HepG2 (cell line): Measurements from ENCODE around the gene PARD3. TPM values are rescaled to one million over a fixed set of nuclear protein-coding genes. Genes with fewer than 3 reads are reported as not detected.

Experiments
- ATAC-seq: fragments of 200-7000 bp; cut with Tn5 transposase; 3 replicates; pipeline ENCODE4 v1.9.1; 2020; ENCODE audit warnings: mild to moderate bottlenecking, moderate library complexity
- BruUV-seq: library from RNA; stranded (reverse); fragments of 400-500 nt; replicated peaks from 2 replicates; lab custom pipeline; 2021; lab: Mats Ljungman, UMichigan
- CTCF ChIA-PET: fragments of 300-600 bp; formaldehyde crosslinking; extraction: SDS; loops from one replicate; lab custom pipeline; 2021; ENCODE audit warnings: low total read pairs, inconsistent platforms, low intra/inter-chr PET ratio; lab: Yijun Ruan, JAX
- POLR2A ChIA-PET: fragments of 350-600 bp; sonication (Branson Sonifier 250); formaldehyde crosslinking; loops from one replicate; lab custom pipeline; 2020; ENCODE audit warnings: antibody characterized with exemption, inconsistent platforms; lab: Yijun Ruan, JAX
- DNase-seq: peaks from one replicate; pipeline ENCODE4 v3.0.0-alpha.2; 2015; ENCODE audit warnings: low spot score
- FAIRE-seq: peaks from 3 replicates; lab custom pipeline; 2011; peaks lifted over from hg19 to GRCh38; lab: Jason Lieb, UNC
- H2AFZ ChIP-seq: one replicate; pipeline ENCODE4 v1.6.1; 2011; ENCODE audit warnings: low read length, inconsistent platforms
- H3K27ac ChIP-seq: fragments of 300-600 bp; 3 replicates; pipeline ENCODE4 v1.8.0; 2011; ENCODE audit warnings: mixed run types, mild to moderate bottlenecking, mixed read lengths, low read length, inconsistent platforms; ENCODE audit not compliant: insufficient read depth; ENCODE audit errors: extremely low read length
- H3K27me3 ChIP-seq, 2 experiments: fragments of 200-600 bp in 1 of 2; 2 replicates in 1 of 2; 3 replicates in 1 of 2; pipeline versions ENCODE4 v1.6.0 to v1.8.0; 2011; ENCODE audit warnings: low read length in 2 of 2, mild to moderate bottlenecking in 2 of 2, moderate library complexity in 2 of 2, inconsistent platforms in 1 of 2; ENCODE audit not compliant: insufficient read depth in 2 of 2, control insufficient read depth in 1 of 2
- H3K36me3 ChIP-seq, 2 experiments: fragments of 200-600 bp in 1 of 2; replicated peaks in 1 of 2; 2 replicates in 1 of 2; 3 replicates in 1 of 2; pipeline versions ENCODE4 v1.5.1 to v1.8.0; 2011; ENCODE audit warnings: low read length in 2 of 2, inconsistent platforms in 1 of 2; ENCODE audit not compliant: insufficient read depth in 2 of 2, control insufficient read depth in 1 of 2
- H3K4me1 ChIP-seq: 2 replicates; pipeline ENCODE4 v1.5.1; 2012; ENCODE audit warnings: low read length, inconsistent platforms; ENCODE audit not compliant: insufficient read depth
- H3K4me2 ChIP-seq: 2 replicates; pipeline ENCODE4 v1.6.0; 2011; ENCODE audit warnings: low read depth, low read length, inconsistent platforms
- H3K4me3 ChIP-seq, 3 experiments: fragments of 200-600 bp in 1 of 3; sonication (generic), shearing (Covaris generic) in 1 of 3; replicated peaks in 1 of 3; 2 replicates each; pipeline ENCODE4 v1.5.1; 2011 to 2016; ENCODE audit warnings: low read length in 3 of 3, inconsistent platforms in 2 of 3, low read depth in 2 of 3, mild to moderate bottlenecking in 2 of 3, control low read depth in 1 of 3, mixed read lengths in 1 of 3; ENCODE audit not compliant: insufficient read depth in 1 of 3
- H3K79me2 ChIP-seq: one replicate; pipeline ENCODE4 v1.6.1; 2011; ENCODE audit warnings: low read length, inconsistent platforms; ENCODE audit not compliant: insufficient read depth
- H3K9ac ChIP-seq: 2 replicates; pipeline ENCODE4 v1.6.0; 2011; ENCODE audit warnings: mild to moderate bottlenecking, low read depth, low read length, inconsistent platforms; ENCODE audit not compliant: insufficient read depth
- H3K9me3 ChIP-seq: 2 replicates; pipeline ENCODE4 v1.5.1; 2012; ENCODE audit warnings: mild to moderate bottlenecking, low read length
- H4K20me1 ChIP-seq: 2 replicates; pipeline ENCODE4 v1.6.0; 2011; ENCODE audit warnings: inconsistent platforms, mild to moderate bottlenecking, low read length, moderate library complexity; ENCODE audit not compliant: insufficient read depth
- CENPX ChIP-seq: sonication (generic); formaldehyde crosslinking; IDR thresholded peaks from 2 replicates; pipeline ENCODE4 v1.9.0; 2021; ENCODE audit warnings: mild to moderate bottlenecking, missing genetic modification reagents, moderate library complexity
- FIP1L1 ChIP-seq: fragments of 200-400 bp; formaldehyde crosslinking; IDR thresholded peaks from 2 replicates; pipeline ENCODE4 v1.6.1; 2018; ENCODE audit warnings: low read depth, mild to moderate bottlenecking, low read length, moderate library complexity, borderline replicate concordance; ENCODE audit not compliant: insufficient read depth
- KLF6 ChIP-seq: IDR thresholded peaks from 2 replicates; pipeline ENCODE4 v1.8.0; 2016; ENCODE audit warnings: missing biosample characterization, missing genetic modification reagents
- MIER2 ChIP-seq: IDR thresholded peaks from 2 replicates; pipeline ENCODE4 v1.6.1; 2016; ENCODE audit warnings: missing biosample characterization, missing genetic modification reagents
- NFIC ChIP-seq: IDR thresholded peaks from 2 replicates; pipeline ENCODE4 v1.6.1; 2012; ENCODE audit warnings: mild to moderate bottlenecking, low read length, inconsistent platforms
- PBX2 ChIP-seq: IDR thresholded peaks from 2 replicates; pipeline ENCODE4 v1.6.1; 2016; ENCODE audit warnings: control low read depth
- RBFOX2 ChIP-seq: fragments of 200-400 bp; formaldehyde crosslinking; IDR thresholded peaks from 2 replicates; pipeline ENCODE4 v1.6.1; 2017; ENCODE audit warnings: low read depth, mild to moderate bottlenecking, low read length
- REXO4 ChIP-seq: sonication (generic); formaldehyde crosslinking; IDR thresholded peaks from 2 replicates; pipeline ENCODE4 v1.8.0; 2022; ENCODE audit warnings: missing genetic modification reagents, mild to moderate bottlenecking, borderline replicate concordance
- TCF12 ChIP-seq, 2 experiments: fragments of 450-650 bp in 1 of 2; sonication (generic) in 1 of 2; formaldehyde crosslinking in 1 of 2; IDR thresholded peaks; 2 replicates each; pipeline versions ENCODE4 v1.6.1 to v1.8.0; 2017 to 2022; ENCODE audit warnings: antibody characterized with exemption in 1 of 2, mild to moderate bottlenecking in 1 of 2, missing genetic modification reagents in 1 of 2, moderate library complexity in 1 of 2
- ZBTB20 ChIP-seq: sonication (generic); formaldehyde crosslinking; IDR thresholded peaks from 2 replicates; pipeline ENCODE4 v1.8.1; 2023; ENCODE audit warnings: missing genetic modification reagents, low read depth, mild to moderate bottlenecking, borderline replicate concordance
- ZBTB43 ChIP-seq: sonication (generic); formaldehyde crosslinking; conservative IDR thresholded peaks from 2 replicates; pipeline ENCODE4 v1.4.0; 2020; ENCODE audit warnings: missing genetic modification reagents
- ZFP1 ChIP-seq: IDR thresholded peaks from 2 replicates; pipeline ENCODE4 v1.6.1; 2016
- ZFY ChIP-seq: sonication (generic); formaldehyde crosslinking; IDR thresholded peaks from 2 replicates; pipeline ENCODE4 v1.4.0; 2020; ENCODE audit warnings: missing genetic modification reagents
- ZNF121 ChIP-seq: sonication (generic); formaldehyde crosslinking; IDR thresholded peaks from 2 replicates; pipeline ENCODE4 v1.5.0; 2020; ENCODE audit warnings: mild to moderate bottlenecking, missing genetic modification reagents
- ZNF292 ChIP-seq: sonication (generic); formaldehyde crosslinking; IDR thresholded peaks from 2 replicates; pipeline ENCODE4 v1.8.1; 2022; ENCODE audit warnings: mild to moderate bottlenecking, low read depth, missing genetic modification reagents, borderline replicate concordance
- ZNF296 ChIP-seq: sonication (generic); formaldehyde crosslinking; conservative IDR thresholded peaks from 2 replicates; pipeline ENCODE4 v1.5.0; 2020; ENCODE audit warnings: mild to moderate bottlenecking, missing genetic modification reagents
- ZNF451 ChIP-seq: sonication (generic); formaldehyde crosslinking; IDR thresholded peaks from 2 replicates; pipeline ENCODE4 v1.5.0; 2020; ENCODE audit warnings: mild to moderate bottlenecking, missing genetic modification reagents
- ZSCAN20 ChIP-seq: sonication (generic); formaldehyde crosslinking; IDR thresholded peaks from 2 replicates; pipeline ENCODE4 v1.4.0; 2020; ENCODE audit warnings: missing genetic modification reagents, mild to moderate bottlenecking, borderline replicate concordance
- WGBS: methylation state at CpG from one replicate; pipeline ENCODE4 v1.1.6; 2017; ENCODE audit warnings: low lambda C conversion rate; 5-methylcytosine and 5-hydroxymethylcytosine counted together
- in situ Hi-C: cut with HindIII; loops from 2 replicates; pipeline ENCODE4 v1.10.0; 2017; ENCODE audit warnings: low pct_unique_long_range_greater_than_20kb; ENCODE audit not compliant: extremely low pct_ligation_motif_present
- intact Hi-C: fragments of 100-400 bp; cut with micrococcal nuclease; formaldehyde crosslinking; loops from one replicate; pipeline ENCODE4 v1.10.0; 2022; ENCODE audit not compliant: unreplicated experiment
- polyA plus RNA-seq, 8 experiments: library from polyadenylated mRNA; depleted of rRNA in 3 of 8; stranded (reverse) in 7 of 8; unstranded in 1 of 8; fragments of >200 nt; fragmentation: Illumina TruSeq in 4 of 8; extraction: Trizol in 4 of 8; gene quantifications; 2 replicates each; pipeline versions ENCODE4 v1.2.1 to v1.2.3, GENCODE V29; 2011 to 2016; ENCODE audit warnings: low read depth in 4 of 8, missing spikeins in 1 of 8, mixed read lengths in 1 of 8; ENCODE audit not compliant: insufficient read depth in 1 of 8
- total RNA-seq, 5 experiments: library from RNA; depleted of rRNA; stranded (reverse); fragments of >200 nt; fragmentation: Illumina TruSeq; extraction: Trizol; gene quantifications; 2 replicates each; pipeline ENCODE4 v1.2.3, GENCODE V29; 2016; ENCODE audit warnings: low read depth in 1 of 5

PARD3 gene
- total and polyA plus RNA-seq, 2 of the 13 experiments (the other 11 are each of a cell fraction or from before 2014, with no cell fraction given) = 40.9 to 60.0 TPM

- ChIA-PET CTCF (no interaction called here), POLR2A (no interaction called here)
- WGBS = 97% methylated on average over 5 of the region's 5 CpGs
- ATAC-seq (no peak), FAIRE-seq (no peak), DNase-seq (no peak)
- no TSS peak for BruUV-seq
- Histone ChIP-seq H3K4me1 (peaks cover 28% of the 10 kb centered on the region), H2AFZ (no peak overlapping the region), H3K4me2 (no peak overlapping the region), H3K9me3 (no peaks in the 10 kb centered on the region), H3K27ac (no peak overlapping the region), H3K27me3 (no peaks in the 10 kb centered on the region), H3K9ac (no peak overlapping the region), H3K4me3 (no peak overlapping the region), H4K20me1 (no peaks in the 10 kb centered on the region), H3K36me3 (no peaks in the 10 kb centered on the region), H3K79me2 (no peaks in the 10 kb centered on the region)
- TF ChIP-seq ZSCAN20 (CRISPR knock-in tag) (no peak), MIER2 (no peak), CENPX (CRISPR knock-in tag) (no peak), ZNF121 (CRISPR knock-in tag) (no peak), ZBTB20 (CRISPR knock-in tag) (no peak), ZNF292 (CRISPR knock-in tag) (no peak), ZNF451 (CRISPR knock-in tag) (no peak), ZFP1 (no peak), PBX2 (CRISPR knock-in tag) (no peak), ZNF296 (CRISPR knock-in tag) (no peak), ZFY (CRISPR knock-in tag) (no peak), KLF6 (CRISPR knock-in tag) (no peak), REXO4 (CRISPR knock-in tag) (no peak), TCF12 (IDR thresholded peaks at IDR 0.05) (no peak), TCF12 (CRISPR knock-in tag; IDR thresholded peaks at IDR 0.05) (no peak), FIP1L1 (no peak), RBFOX2 (no peak), ZBTB43 (CRISPR knock-in tag) (no peak), NFIC (no peak)
- in situ Hi-C loops = no loop called here
- intact Hi-C loops = no loop called here
Measured at GRCh38 chr10:34166354-34166753, 648.7 kb downstream of the PARD3 start.
